Memory B cell (primary cell): ENCODE results near the gene TMEM106C.

Experiments used
- ATAC-seq: fragments of 150-1000 bp; cut with Tn5 transposase; 2 replicates; pipeline ENCODE4 v1.10.0; 2021; ENCODE audit warnings: low read depth, mild to moderate bottlenecking, moderate library complexity
- DNase-seq, 2 donors: peaks; one replicate each; pipeline ENCODE4 v3.0.0; 2022; ENCODE audit warnings: low spot score in 2 of 2
- H3K27ac Mint-ChIP-seq: one replicate; pipeline ENCODE4 v1.8.0; 2022; ENCODE audit warnings: mild to moderate bottlenecking, moderate library complexity, mixed read lengths
- H3K27me3 Mint-ChIP-seq: one replicate; pipeline ENCODE4 v1.8.0; 2022; ENCODE audit warnings: mixed read lengths
- H3K36me3 Mint-ChIP-seq: one replicate; pipeline ENCODE4 v1.8.0; 2022; ENCODE audit warnings: mild to moderate bottlenecking, mixed read lengths
- H3K4me1 Mint-ChIP-seq: one replicate; pipeline ENCODE4 v1.8.0; 2022; ENCODE audit warnings: mixed read lengths
- H3K4me3 Mint-ChIP-seq: one replicate; pipeline ENCODE4 v1.8.0; 2022; ENCODE audit warnings: mild to moderate bottlenecking, moderate library complexity, mixed read lengths
- H3K9me3 Mint-ChIP-seq: one replicate; pipeline ENCODE4 v1.8.0; 2022; ENCODE audit warnings: mixed read lengths

The TMEM106C gene, protein sequence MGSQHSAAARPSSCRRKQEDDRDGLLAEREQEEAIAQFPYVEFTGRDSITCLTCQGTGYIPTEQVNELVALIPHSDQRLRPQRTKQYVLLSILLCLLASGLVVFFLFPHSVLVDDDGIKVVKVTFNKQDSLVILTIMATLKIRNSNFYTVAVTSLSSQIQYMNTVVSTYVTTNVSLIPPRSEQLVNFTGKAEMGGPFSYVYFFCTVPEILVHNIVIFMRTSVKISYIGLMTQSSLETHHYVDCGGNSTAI

DNA sequence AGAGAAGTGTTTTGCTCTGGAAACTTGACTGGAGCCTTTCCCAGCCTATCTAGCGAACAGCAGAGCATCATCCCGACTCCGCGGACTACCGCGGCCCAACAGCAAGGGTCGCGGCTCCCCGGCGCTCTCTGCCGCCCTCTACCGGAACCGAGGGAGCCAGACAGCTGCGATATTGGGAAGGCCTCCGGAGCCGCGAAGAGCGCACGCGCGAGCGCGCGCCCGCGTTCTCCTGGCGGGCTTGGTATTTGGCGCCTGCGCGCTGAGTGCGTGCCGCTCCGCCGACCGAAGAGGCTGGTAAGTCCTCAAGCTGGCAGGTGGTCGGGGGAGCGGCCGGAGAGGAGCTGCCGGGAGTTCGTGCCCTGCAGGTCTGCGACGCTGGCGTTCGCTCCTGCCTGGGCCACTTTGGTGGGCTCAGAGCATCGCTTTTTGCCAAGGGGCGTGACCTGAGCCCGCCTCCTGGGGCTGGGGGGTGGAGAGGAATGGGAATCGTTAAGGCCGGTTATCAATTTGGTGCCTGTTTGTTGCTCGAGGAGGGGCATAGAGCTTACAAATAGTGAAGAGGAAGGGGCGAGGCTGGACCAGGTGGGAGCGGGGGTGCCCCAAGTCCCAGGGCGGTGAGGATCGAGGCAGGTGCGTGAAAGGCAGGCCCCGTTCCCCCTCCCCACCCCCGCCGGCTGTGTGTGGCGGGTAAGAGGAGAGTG, at the start of gene TMEM106C:
Gene TMEM106C, plus strand, starts transcription at position 257 of the 701 bp plus-strand sequence. CDS start 641 bp downstream, outside the sequence.
- Mint-ChIP-seq H3K4me3 (peak within 1 kb of the TSS; percentile 99), H3K36me3 (peaks cover 9% of the 10 kb centered on the region), H3K9me3 (no peaks in the 10 kb centered on the region), H3K4me1 (peaks cover 13% of the 10 kb centered on the region), H3K27ac (peak within 1 kb of the TSS; percentile 95), H3K27me3 (peaks cover 8% of the 10 kb centered on the region)
- peak; percentile 93 for ATAC-seq
- peak; percentile 93 to 94 for DNase-seq

- H3K9me3 Mint-ChIP-seq = no peaks in the 10 kb centered on the region
- H3K36me3 Mint-ChIP-seq = no peaks in the 10 kb centered on the region
- no peak overlapping the region for H3K4me3 Mint-ChIP-seq
- no peaks in the 10 kb centered on the region for H3K4me1 Mint-ChIP-seq
- no peak for ATAC-seq
- H3K27me3 Mint-ChIP-seq = peaks cover 11% of the 10 kb centered on the region
- no peak overlapping the region for H3K27ac Mint-ChIP-seq
- DNase-seq = no peak
Observed at GRCh38 chr12:47920913-47921312, 42.5 kb upstream of the TMEM106C start.

DNA sequence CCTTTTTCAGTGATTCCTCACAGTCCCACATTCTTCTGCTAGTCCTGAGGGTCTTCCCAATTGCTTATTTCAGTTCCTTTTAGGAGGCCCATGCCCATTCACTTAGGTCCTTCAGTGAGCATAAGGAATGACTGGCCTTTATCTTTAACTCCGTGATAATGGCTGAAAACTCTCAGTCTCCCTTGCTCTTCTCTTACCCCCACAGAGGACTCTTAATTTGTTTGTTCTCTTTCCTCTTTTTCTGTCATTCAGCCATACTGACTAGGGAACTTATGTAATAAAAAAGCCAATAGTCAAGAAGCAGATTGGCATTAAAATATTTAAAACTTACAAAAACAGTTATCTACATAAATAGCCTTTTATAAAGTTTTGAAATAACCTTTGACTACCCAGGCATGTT, 41.5 kb upstream of the TMEM106C start:
- H3K9me3 Mint-ChIP-seq = no peaks in the 10 kb centered on the region
- peaks cover 11% of the 10 kb centered on the region for H3K27me3 Mint-ChIP-seq
- H3K4me3 Mint-ChIP-seq = no peak overlapping the region
- no peak for DNase-seq
- H3K27ac Mint-ChIP-seq = no peak overlapping the region
- no peaks in the 10 kb centered on the region for H3K4me1 Mint-ChIP-seq
- no peaks in the 10 kb centered on the region for H3K36me3 Mint-ChIP-seq
- ATAC-seq = no peak

DNA sequence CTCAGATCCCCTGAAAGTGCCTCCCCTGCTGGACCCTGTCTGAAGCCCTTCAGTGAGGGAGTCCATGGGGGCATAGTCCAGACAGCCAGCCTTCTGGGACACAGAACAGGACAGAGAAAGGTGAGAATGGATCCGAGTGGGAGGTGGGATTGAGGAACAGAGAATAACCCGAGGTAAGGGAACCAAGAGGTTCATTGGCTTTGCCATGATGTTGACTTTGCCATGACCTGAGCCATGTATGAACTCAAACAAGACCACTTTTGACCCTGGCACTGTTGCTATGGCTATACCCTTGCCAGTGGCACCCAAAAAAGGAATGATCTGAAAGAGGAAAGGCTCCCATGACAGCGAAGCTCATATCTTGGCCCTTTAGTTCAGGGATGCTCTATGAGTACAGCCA, 36.0 kb upstream of the TMEM106C start:
- Mint-ChIP-seq H3K36me3 (no peaks in the 10 kb centered on the region), H3K4me3 (no peak overlapping the region), H3K27me3 (peaks cover 26% of the 10 kb centered on the region), H3K27ac (no peak overlapping the region), H3K9me3 (no peaks in the 10 kb centered on the region), H3K4me1 (no peaks in the 10 kb centered on the region)
- ATAC-seq (no peak), DNase-seq (no peak)

DNA sequence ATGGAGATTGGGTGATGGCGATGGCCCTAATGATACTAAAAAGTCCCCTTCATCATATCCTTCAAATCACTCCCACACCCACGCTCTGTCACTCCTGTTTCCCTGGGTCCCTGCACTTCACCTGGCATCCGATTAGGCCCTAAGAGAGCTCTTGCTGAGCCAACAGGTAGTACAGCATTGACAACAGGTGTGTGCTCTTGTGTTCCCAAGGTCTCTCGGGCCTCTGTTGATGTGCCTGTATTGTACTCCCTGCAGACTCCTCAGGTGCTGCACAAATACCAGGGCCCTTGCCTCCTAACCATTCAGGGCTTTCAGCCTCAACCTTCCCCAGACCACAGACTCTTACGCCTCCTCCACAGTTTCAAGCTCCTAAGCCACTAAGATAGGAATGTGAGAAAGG, 32.8 kb upstream of the TMEM106C start:
- peaks cover 16% of the 10 kb centered on the region for H3K27me3 Mint-ChIP-seq
- H3K4me3 Mint-ChIP-seq = no peak overlapping the region
- ATAC-seq = no peak
- no peaks in the 10 kb centered on the region for H3K36me3 Mint-ChIP-seq
- H3K9me3 Mint-ChIP-seq = no peaks in the 10 kb centered on the region
- H3K4me1 Mint-ChIP-seq = no peaks in the 10 kb centered on the region
- DNase-seq = no peak
- no peak overlapping the region for H3K27ac Mint-ChIP-seq

GRCh38 chr12:47931187-47931586, 32.2 kb upstream of the TMEM106C start:
- no peak for ATAC-seq
- no peaks in the 10 kb centered on the region for H3K9me3 Mint-ChIP-seq
- no peak overlapping the region for H3K4me3 Mint-ChIP-seq
- DNase-seq = no peak
- H3K27me3 Mint-ChIP-seq = peaks cover 16% of the 10 kb centered on the region
- H3K36me3 Mint-ChIP-seq = no peaks in the 10 kb centered on the region
- H3K4me1 Mint-ChIP-seq = no peaks in the 10 kb centered on the region
- no peak overlapping the region for H3K27ac Mint-ChIP-seq

GRCh38 chr12:47935184-47935583, 28.2 kb upstream of the TMEM106C start:
- DNase-seq (no peak), ATAC-seq (no peak)
- H3K27me3 Mint-ChIP-seq = peaks cover 18% of the 10 kb centered on the region
- H3K4me3 Mint-ChIP-seq = no peak overlapping the region
- no peaks in the 10 kb centered on the region for H3K4me1 Mint-ChIP-seq
- H3K9me3 Mint-ChIP-seq = no peaks in the 10 kb centered on the region
- H3K36me3 Mint-ChIP-seq = no peaks in the 10 kb centered on the region
- no peak overlapping the region for H3K27ac Mint-ChIP-seq

DNA sequence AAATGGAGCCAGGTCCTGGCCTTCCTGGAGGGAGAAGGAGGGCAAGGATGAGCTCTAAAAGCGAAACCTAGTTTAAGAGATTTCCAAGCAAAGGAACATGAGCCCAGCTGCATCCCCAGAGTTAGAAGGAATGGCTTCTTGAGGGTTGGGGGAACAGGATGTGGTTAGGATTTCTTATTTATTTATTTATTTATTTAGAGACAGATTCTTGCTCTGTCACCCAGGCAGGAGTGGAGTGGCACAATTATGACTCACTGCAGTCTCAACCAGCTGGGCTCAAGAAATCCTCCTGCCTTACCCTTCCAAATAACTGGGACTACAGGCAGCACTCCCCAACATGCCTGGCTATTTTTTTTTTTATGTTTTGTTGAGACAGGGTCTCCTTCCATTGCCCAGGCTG, 25.3 kb upstream of the TMEM106C start:
- Mint-ChIP-seq H3K9me3 (no peaks in the 10 kb centered on the region), H3K27ac (no peak overlapping the region), H3K27me3 (peaks cover 26% of the 10 kb centered on the region), H3K36me3 (no peaks in the 10 kb centered on the region), H3K4me1 (peaks cover 4% of the 10 kb centered on the region), H3K4me3 (no peak overlapping the region)
- no peak for ATAC-seq
- DNase-seq = no peak

DNA sequence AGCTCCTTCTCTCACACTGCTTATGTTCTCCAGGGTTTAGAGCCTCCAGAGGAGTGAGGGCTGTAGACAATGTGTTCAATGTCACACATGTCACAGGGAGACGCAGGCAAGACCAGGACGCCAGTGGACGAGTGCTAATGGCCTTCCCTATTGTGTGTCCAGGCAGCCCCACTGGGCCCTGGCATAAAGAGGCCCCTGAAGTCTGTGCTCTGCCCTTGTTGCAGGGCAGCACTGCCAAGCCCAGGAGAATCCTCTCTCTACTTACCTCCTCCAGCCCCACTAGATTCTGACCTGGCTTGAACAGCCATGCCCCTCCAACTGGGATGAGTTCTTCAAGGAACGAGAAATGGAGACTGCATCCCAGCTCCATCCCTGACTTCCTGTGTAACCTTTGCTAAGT, 24.8 kb upstream of the TMEM106C start:
- H3K9me3 Mint-ChIP-seq = no peaks in the 10 kb centered on the region

GRCh38 chr12:47939009-47939601, 24.3 kb upstream of the TMEM106C start:
- H3K9me3 Mint-ChIP-seq = no peaks in the 10 kb centered on the region
- H3K4me1 Mint-ChIP-seq = peaks cover 4% of the 10 kb centered on the region
- ATAC-seq = no peak
- H3K27me3 Mint-ChIP-seq = peaks cover 26% of the 10 kb centered on the region
- no peak overlapping the region for H3K27ac Mint-ChIP-seq
- H3K36me3 Mint-ChIP-seq = no peaks in the 10 kb centered on the region
- DNase-seq = no peak
- H3K4me3 Mint-ChIP-seq = no peak overlapping the region

More for the DNA sequence above, 24.8 kb upstream of the TMEM106C start:
- ATAC-seq (no peak), DNase-seq (no peak)
- Mint-ChIP-seq H3K27ac (no peak overlapping the region), H3K4me1 (peaks cover 4% of the 10 kb centered on the region), H3K36me3 (no peaks in the 10 kb centered on the region), H3K4me3 (no peak overlapping the region), H3K27me3 (peaks cover 26% of the 10 kb centered on the region)

GRCh38 chr12:47940773-47941474, 22.5 kb upstream of the TMEM106C start:
- Mint-ChIP-seq H3K27ac (no peak overlapping the region), H3K27me3 (peaks cover 32% of the 10 kb centered on the region), H3K4me3 (peak overlapping the region; percentile 28), H3K9me3 (no peaks in the 10 kb centered on the region), H3K4me1 (peaks cover 4% of the 10 kb centered on the region), H3K36me3 (no peaks in the 10 kb centered on the region)
- DNase-seq = no peak
- ATAC-seq = no peak

GRCh38 chr12:47941475-47941780, 22.0 kb upstream of the TMEM106C start:
- H3K9me3 Mint-ChIP-seq = no peaks in the 10 kb centered on the region

DNA sequence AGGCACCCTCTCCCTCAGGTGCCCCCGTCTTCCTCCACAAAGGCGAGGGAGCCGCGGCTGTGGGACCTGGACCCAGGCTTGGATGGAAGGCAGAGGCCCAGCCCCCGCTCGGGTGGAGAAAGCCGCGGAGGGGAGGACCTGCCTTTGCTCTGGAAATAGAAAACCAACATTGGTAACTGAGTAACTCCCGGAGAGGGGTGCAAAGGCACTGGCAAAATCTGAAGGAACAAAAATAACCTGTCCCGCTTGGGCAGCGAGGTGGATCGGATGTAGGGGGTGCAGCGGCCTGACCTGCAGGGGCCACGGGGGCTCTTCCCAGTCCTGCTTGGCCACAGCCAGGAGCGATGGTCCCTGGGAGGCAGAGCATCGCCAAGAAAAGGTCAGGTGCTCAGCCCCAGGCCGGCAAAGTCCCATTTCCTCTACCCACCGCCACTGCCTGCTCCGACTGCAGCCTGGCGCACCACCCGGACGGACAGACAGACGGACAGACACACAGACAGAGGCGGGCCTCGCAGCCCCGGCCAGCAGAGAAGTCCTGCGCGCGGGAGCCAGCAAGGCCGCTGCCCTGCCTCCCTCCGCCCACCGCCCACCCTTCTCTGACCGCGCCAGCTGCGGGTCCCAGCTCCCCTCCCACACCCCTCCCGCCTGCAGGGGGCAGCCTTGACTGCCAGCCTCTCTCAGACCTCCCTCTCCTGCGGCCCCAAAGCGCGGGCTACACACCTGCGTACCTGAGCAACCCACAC, 21.4 kb upstream of the TMEM106C start:
- Mint-ChIP-seq H3K27me3 (peaks cover 37% of the 10 kb centered on the region), H3K9me3 (no peaks in the 10 kb centered on the region), H3K27ac (no peak overlapping the region), H3K36me3 (no peaks in the 10 kb centered on the region), H3K4me1 (peaks cover 4% of the 10 kb centered on the region), H3K4me3 (peak overlapping the region; percentile 28)
- peak; percentile 79 for ATAC-seq
- DNase-seq = peak; percentile 38 to 40

More at GRCh38 chr12:47941475-47941780, 22.0 kb upstream of the TMEM106C start:
- peaks cover 32% of the 10 kb centered on the region for H3K27me3 Mint-ChIP-seq
- DNase-seq = no peak
- H3K36me3 Mint-ChIP-seq = no peaks in the 10 kb centered on the region
- ATAC-seq = no peak
- peaks cover 4% of the 10 kb centered on the region for H3K4me1 Mint-ChIP-seq
- peak overlapping the region; percentile 28 for H3K4me3 Mint-ChIP-seq
- no peak overlapping the region for H3K27ac Mint-ChIP-seq
